GM04503 (cell line): Measurements from ENCODE around the gene LCMT1.
"Not testable (repeated sequence)": the region's sequence is repeated elsewhere in the genome, so short reads cannot be mapped to it uniquely, and the experiment has no call there.

ENCODE experiments used
- DNase-seq: peaks from one replicate; pipeline ENCODE4 v3.0.0-alpha.2; 2012; ENCODE audit warnings: low read depth

Gene LCMT1

DNA sequence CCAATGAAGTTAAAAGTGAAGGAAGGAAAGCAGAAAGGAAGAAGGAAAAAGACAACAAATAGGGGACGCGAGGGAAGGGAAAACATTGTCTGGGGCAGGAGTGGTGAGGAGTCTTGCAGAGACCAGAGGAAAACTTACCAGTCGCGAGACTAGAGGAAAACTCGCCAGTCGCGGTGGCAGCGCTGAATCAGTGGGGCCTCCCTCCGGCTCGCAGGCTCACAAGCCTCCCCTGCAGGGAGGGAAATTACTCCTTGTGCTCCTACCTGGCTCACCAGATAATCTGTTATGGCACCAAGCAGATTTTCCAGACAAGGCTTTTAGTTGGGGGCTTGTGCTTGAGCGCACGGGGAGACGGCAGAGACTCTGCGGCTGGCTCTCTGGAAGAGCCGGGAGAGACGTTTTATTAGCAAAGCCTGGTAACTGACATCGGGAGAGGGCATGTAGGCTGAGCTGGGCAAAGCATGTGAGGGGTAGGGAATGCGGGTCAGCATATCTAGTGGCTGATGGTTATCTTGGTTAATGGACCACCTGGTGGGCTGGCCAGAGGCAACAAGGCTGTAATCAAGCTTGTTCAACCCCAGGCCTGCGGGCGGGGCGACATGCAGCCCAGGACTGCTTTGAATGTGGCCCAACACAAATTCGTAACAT, 37.1 kb downstream of the LCMT1 start:
- DNase-seq, result no peak

DNA sequence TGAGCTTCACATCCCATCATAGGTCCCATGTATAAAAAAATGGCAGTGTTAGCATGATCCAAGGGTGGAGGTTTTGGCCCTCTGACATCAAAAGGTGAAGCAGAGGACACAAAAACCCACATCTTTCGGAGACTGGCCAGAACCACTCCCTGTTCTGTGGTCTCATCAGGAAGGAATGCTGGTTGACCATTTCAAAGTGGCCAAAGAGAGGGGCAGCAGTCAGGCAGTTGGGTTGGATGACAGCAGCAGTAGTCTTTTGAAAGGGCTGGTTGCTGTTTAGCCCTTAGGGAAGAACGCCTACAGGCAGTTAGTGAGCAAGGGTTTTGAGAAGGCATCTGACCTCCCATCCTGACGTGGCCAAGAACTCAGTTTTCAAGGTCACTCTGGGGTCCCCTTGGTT, 40.5 kb downstream of the LCMT1 start:
- DNase-seq, result peak; percentile 85

DNA sequence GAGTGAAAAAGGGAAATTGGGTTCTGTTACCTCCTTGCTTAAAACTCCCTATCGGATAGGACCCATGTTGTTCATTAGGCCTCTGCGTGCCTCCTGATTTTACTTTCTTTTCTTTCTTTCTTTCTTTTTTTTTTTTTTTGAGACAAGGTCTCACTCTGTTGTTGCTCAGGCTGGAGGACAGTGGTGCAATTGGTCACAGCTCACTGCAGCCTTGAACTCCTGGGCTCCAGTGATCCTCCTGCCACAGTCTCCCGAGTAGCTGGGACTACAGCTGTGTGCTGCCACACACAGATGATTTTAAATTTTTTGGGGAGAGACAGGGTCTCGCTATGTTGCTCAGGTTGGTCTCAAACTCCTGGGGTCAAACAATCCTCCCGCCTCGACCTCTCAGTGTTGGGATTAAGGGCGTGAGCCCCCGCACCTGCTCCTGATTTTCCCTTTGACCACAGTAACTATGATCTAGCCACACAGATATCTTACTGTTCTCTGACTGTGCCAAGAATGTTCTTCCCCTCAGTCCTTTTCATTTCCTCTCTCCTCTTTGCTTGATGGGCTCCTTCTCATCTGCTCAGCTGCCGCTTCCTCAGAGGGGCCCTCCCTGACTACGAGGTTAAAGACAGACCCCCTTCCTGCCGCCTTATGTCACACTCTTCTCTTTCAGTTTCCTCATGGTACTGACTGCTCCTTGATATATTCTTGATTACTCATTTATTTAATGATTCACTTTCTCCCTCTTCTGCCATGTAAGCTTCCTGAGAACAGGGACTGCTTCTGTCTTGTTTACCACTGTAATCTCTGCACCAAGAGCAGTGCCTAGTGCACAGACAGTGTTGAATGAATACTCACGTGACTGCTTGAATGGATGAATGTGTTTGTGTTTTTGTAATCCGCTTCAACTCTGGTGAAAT, 44.3 kb downstream of the LCMT1 start:
- DNase-seq, result no peak

DNA sequence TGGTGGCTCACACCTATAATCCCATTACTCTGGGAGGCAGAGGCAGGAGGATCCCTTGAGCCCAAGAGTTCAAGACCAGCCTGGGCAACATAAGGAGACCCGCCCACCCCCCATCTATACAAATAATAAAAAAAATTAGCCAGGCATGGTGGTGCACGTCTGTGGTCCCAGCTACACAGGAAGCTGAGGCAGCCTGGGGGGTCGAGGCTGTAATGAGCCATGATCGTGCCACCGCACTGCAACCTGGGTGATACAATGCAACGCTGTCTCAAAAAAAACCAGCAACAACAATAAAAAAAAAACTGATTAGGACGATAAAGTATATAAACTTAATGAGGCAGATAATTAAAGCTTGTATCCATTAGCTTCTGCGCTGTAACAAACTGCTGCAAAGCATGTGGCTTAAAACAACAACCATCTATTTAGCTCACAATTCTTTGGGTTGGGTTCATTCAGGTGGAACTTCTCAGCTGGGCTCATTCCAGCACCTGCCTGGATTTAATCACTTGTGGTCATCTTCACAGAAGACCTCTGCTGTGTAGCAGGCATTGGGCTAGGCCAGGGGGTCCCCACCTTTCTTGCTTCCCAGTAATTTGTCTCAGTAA, 45.8 kb downstream of the LCMT1 start:
- no peak for DNase-seq

DNA sequence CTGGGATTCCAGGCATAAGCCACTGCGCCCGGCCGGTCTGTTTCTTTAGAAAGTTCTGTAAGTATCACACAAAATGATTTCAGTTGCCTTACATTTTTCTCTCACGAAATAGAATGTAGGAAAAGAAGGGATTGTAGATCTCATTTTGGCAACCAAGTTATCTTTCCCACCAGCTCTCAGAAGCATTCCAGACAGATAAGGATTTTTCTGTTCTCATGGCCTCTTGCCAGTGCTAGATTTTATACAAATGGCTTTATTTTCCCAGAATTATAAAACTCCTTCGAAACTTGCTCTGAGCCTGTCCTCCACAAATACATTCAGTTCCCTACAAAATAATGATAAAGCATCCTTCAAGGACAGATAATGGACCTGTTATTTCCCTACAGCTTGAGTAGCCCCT, 46.9 kb downstream of the LCMT1 start:
- DNase-seq, result no peak

DNA sequence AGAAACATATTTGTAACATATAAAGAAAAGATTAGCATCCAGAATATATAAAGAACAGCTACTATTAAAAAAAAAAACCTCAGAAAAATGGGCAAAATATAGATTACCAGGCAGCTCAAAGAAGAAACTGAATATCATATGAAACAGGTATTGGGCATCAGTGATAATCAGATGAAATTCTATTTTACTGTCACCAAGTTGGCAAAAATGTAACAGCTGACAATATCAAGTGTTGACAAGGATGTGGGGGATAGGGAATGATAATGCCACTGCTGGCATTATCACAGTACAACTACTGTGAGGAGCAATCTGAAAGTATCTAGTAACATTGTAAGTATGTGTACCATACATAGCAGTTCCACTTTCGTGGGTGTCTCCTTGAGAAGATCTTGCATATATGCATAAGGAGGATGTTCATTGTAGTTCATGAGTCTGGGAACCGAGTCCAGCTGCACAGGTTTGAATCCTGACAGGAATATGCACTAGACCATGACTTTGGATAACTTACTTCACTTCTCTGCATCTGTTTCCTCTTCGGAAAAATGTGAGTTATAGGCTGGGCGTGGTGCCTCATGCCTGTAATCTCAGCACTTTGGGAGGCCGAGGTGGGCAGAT, 50.3 kb downstream of the LCMT1 start:
- DNase-seq, result no peak

DNA sequence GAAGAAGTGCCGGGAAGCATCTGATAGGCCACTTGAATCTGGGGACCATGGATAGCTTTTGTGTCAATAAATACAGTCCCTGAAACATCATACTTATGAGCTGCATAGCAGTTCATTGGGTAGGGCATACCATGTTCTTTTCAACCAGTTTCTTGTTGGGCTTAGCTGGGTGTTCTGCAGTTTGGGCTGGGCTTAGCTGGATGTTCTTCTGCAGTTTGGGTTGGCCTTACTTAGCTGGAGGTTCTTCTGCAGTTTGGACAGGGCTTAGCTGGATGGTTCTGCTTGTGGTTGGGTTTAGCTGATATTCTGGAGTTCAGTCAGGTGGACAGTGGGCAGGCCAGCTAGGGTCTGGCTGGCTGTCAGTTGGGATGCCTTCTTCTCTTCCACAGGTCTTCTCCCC, 52.1 kb downstream of the LCMT1 start:
- no peak for DNase-seq

DNA sequence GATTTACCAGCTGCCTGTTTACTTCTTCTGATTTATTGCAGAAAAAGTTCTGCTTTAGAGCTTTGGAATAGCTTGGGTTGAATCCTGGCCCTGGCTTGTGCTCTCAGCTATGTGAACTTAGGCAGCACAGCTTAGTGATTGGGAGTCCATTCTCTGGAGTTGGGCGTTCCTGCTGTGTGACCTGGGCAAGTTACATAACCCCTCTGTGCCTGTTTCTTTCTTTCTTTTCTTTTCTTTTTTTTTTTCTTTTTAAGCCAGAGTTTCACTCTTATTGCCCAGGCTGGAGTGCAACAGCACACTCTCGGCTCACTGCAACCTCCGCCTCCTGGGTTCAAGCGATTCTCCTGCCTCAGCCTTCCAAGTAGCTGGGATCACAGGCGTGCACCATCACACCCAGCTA, 53.7 kb downstream of the LCMT1 start:
- DNase-seq, result no peak

DNA sequence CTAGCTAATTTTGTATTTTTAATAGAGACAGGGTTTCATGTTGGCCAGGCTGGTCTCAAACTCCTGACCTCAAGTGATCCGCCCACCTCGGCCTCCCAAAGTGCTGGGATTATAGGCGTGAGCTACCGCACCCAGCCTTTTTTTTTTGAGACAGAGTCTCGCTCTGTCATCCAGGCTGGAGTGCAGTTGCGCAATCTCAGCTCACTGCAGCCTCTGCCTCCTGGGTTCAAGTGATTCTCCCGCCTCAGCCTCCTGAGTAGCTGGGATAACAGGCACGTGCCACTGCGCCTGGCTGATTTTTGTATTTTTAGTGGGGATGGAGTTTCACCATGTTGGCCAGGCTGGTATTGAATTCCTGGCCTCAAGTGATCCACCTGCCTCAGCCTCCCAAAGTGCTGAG, 56.4 kb downstream of the LCMT1 start:
- not testable (repeated sequence) for DNase-seq

DNA sequence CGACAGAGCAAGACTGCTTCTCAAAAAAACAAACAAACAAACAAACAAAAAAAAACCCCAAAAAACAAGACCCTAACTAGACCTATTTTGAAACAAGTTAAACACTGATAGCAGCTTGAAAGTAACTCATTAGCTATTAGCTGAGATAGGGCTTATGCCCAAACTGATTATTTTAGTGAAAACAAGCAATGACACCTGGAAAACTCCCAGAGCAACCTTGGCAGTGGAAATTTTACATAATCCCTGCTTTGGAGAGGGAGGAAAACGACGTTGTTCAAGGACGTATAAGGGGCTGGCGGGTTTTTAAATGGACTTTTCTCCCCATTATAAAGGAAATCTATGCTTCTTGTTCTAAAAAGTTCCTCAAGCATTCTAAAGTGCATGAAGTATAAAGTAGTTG, 59.8 kb downstream of the LCMT1 start:
- DNase-seq, result no peak

DNA sequence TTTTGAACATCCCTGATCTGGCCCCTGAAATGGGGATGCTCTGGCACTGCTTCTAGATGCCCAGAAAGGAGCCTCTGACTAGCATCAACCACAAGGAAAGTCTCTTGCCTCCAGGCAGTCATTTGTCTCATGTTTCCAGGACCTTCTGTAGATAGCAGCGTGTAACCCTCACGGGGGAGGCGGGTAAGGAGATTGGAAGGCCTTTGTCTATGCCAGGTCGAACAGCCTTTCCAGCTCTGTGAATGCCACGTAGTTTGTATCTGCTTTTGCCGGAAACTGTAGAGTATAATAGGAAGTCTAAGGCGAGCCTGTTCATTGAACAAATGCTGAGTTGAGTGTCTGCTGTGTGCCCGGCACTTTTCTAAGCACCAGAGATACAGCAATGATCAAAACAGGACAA, 61.3 kb downstream of the LCMT1 start:
- DNase-seq, result no peak

DNA sequence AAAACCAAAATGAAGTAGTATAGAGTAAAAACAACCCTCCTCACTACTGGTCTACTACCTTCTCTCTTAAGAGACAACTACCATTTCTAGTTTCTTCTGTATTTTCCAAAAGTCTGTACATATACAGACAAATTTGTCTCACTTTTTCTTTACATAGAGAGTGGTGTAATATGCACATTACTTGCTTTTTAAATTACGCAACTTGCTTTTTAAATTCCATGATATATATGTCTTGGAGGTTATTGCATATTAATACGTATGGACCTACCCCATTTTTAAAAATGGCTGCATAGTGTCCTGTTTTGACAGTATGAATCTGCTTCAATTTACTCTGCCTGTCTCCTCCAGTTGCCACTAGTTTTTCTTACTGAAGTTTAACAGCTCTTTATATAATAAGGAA, 62.7 kb downstream of the LCMT1 start:
- no peak for DNase-seq

DNA sequence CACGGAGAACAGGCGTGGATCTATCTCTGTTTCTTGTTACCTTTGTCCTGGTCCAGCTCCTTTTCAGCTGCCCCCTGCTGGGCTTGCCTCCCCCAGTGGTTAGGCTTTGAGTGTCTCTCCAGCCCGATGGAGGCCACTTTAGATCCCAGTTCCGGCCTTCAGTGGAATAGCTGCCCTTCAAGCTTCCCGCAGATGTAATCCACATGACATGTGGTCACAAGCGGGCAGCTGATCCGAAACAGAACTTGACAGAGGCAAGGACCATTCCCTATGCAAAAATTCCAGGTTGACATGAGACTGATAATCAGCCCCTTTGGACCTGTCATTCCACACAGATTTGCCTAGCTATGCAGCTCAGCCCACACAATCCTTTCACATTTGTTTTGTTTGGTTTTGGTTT, 64.6 kb downstream of the LCMT1 start:
- no peak for DNase-seq

DNA sequence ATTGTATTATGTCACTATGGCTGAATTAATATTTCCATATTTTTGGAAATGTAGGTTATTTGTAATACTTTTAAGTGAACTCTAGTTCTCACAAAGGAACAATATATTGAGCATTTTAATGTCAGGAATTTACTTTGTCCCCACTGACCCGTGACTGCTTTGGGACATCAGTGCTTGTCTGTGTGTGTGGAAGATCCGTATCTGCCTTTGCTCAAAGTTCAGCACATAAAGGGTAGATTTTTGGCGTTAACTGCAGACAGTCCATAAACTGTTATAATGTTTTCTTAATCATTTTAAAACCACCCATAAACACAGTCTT, 65.9 kb downstream of the LCMT1 start:
- no peak for DNase-seq

DNA sequence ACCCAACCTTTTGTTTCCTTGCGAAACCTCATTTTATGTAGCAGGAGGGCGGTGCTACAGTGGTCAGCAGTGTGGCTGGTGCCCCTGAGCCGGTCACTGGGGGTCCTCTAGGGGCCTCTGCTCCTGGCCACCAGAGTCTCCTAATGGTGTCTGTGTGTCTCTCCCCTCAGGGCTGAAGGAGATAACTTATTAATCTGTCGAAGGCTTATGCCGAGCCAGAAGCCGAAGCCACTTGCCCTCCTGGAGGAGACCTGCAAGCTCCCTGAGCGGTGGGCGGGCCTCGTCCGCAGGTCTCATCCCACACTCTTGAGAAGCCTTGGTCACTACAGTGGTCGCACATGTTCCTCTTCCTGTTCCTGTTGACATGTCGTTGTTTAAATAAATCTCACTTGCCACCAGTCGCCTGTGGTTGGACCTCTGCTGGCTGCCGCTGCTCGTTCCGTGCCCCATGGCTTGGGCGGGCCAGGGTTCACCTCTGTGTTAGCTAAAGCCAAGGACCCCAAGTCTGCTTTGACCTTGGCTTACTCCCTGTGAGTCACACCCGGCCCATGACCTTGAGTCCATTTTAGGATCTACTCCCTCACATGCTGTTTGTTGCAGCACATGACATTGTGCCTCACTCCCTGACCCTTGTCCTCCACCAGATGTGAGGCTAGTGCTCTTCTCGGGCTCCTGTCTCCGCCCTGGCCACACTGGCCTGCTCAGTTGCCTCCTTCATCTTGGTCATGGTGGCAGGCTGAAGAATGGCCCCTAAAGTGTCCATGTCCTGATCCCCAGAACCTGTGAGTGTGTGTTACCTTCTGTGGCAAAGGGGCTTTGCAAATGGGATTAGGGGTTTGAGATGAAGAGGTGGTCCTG, 66.5 kb downstream of the LCMT1 start:
- no peak for DNase-seq

DNA sequence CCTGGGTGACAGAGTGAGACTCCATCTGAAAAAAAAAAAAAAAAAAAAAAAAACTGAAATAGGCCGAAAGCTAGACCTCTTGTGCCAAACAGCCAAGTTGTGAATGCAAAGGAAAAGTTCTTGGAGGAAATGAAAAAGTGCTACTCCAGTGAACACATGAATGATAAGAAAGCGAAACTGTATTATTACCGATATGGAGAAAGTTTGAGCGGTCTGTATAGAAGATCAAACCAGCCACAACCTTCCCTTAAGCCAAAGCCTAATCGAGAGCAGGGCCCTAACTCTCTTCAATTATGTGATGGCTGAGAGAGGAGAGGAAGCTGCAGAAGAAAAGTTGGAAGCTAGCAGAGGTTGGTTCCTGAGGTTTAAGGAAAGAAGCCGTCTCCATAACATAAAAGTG, 69.7 kb downstream of the LCMT1 start:
- DNase-seq, result not testable (repeated sequence)

DNA sequence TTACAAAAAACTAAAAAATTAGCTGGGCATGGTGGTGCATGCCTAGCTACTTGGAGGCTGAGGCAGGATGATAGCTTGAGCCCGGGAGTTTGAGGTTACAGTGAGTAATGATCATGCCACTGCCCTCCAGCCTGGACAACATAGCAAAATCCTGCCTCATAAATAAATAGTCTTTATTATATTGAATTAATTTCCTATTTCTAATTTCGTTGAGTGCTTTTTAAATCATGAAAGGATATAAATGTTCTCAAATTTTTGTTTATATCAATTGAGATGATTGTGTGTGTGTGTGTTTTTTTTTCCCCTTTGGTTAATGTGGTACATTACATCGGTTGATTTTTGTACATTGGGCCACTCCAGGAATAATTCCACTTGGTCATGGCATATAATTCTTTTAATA, 73.2 kb downstream of the LCMT1 start:
- DNase-seq, result no peak

DNA sequence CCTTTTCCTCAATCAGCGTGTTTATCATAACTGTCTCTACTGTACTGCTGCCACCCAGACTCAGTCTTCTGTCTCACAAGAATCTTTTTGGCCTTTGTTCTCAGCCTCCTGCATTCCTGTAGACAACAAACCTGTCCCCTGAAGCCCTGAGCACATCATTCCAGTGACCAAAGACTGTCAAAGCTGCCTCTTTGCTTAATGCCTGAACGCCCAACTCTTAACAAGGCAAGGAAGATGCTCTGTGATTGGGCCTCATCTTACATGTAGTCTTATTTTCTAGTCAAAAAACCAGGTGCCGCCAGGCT, 75.9 kb downstream of the LCMT1 start:
- DNase-seq, result no peak

DNA sequence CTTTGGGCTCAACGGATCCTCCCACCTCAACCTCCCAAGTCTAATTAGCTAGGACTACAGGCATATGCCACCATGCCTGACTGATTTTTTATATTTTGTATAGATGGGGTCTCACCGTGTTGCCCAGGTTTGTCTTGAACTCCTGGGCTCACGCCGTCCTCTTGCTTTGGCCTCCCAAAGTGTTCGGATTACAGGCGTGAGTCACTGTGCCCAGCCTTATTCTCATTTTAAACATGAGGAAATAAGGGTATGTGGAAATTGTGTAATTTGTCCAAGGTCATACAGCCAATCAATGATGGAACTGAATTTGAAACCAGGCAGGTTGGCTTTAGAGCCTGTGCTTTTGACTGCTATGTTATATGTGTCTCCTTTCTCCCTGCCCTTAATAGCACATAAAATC, 77.8 kb downstream of the LCMT1 start:
- DNase-seq, result no peak

DNA sequence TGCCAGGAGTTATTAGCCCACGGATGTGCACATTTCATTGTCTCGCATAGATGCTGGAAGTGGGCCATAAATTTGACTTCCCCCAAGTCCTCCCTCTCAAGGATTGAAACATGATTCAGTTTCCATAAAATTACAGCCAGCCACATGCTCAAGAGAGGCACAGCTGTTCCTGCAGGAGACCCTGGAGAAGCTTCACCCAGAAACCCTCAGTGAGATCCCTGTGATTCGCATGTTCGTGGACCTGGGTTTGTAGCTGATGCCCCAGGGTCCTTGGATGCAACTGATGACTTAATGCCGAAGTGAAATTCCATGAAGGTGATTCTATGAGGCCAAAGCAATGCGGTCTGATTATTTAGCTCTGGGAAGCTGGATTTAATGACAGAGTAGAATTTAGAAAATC, 80.6 kb downstream of the LCMT1 start:
- peak; percentile 37 for DNase-seq

DNA sequence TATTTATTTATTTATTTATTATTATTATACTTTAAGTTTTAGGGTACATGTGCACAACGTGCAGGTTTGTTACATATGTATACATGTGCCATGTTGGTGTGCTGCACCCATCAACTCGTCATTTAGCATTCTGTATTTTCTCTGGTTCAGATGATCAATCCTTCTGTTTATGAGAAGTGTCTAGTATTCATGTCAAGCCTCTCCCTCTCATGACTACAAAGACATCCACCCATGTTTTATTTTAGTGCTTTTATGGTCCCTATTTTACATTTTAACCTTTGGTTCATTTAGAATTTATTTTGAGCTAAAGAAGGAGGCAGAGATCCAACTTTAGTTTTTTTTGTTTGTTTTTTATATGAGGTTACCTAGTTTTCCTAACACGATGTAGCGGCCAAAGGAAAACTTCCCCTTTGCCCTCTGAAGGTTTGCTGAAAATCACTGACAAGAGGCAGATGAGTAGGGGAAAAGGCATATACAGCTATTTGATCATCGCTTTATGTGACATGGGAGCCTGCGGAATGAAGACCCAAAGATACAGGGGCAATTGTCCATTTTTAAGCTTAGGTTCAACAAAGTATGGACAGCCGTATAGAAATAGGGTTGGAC, 82.8 kb downstream of the LCMT1 start:
- no peak for DNase-seq

DNA sequence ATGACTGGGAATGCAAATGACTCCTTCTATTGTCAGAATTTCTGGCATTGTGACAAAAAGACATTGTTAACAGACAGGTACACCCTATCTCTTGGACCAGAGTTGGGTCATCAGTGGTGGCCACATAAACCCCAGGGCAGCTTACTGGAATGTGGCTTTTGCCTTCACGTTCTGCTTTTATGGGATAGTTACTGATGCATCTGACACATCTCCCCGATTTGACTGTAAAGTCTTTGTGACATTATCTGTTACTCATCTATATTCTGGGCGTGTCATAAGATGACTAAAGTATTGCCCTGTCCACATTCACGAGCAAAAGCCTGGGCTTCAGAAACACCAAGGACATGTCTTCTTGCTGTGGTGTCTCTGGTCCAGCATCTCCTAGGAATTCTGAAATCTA, 86.5 kb downstream of the LCMT1 start:
- no peak for DNase-seq
